A549 (cell line): Measurements from ENCODE around the gene NCAM2. TPM values are rescaled to one million over a fixed set of nuclear protein-coding genes. Genes with fewer than 3 reads are reported as not detected.

ENCODE experiments used
- ATAC-seq, 2 experiments: fragments of 200-7000 bp in 1 of 2; fragments of >200 bp in 1 of 2; cut with Nextera tagmentation in 1 of 2; cut with Tn5 transposase in 1 of 2; 3 replicates each; pipeline versions ENCODE4 v1.8.0 to v1.9.1; 2018 to 2020; ENCODE audit warnings: mild to moderate bottlenecking in 1 of 2, moderate library complexity in 1 of 2
- CTCF ChIA-PET: fragments of 300-600 bp; sonication (Branson Sonifier 250); formaldehyde crosslinking; extraction: SDS; loops from one replicate; lab custom pipeline; 2021; ENCODE audit warnings: antibody characterized with exemption, inconsistent platforms; lab: Yijun Ruan, JAX
- POLR2A ChIA-PET: fragments of 350-600 bp; formaldehyde crosslinking; extraction: SDS; loops from one replicate; lab custom pipeline; 2021; ENCODE audit warnings: antibody characterized with exemption, inconsistent platforms; lab: Yijun Ruan, JAX
- DNase-seq, 2 experiments: peaks; one replicate each; pipeline versions ENCODE4 v3.0.0 to v3.0.0-alpha.2; 2011 to 2016; ENCODE audit warnings: low read depth in 1 of 2, low spot score in 1 of 2
- FAIRE-seq: peaks from 2 replicates; lab custom pipeline; 2011; peaks lifted over from hg19 to GRCh38; lab: Jason Lieb, UNC
- H3K27ac ChIP-seq, 2 experiments: fragments of >200 bp; sonication (Bioruptor Twin); formaldehyde crosslinking; 3 replicates each; pipeline ENCODE4 v1.5.1; 2016 to 2017
- H3K4me1 ChIP-seq: fragments of >200 bp; sonication (Bioruptor Twin); formaldehyde crosslinking; 3 replicates; pipeline ENCODE4 v1.6.1; 2016
- H3K4me2 ChIP-seq: fragments of >200 bp; sonication (Bioruptor Twin); formaldehyde crosslinking; 3 replicates; pipeline ENCODE4 v1.6.1; 2016
- H3K4me3 ChIP-seq: fragments of >200 bp; sonication (Bioruptor Twin); formaldehyde crosslinking; 3 replicates; pipeline ENCODE4 v1.5.1; 2016
- H3K9me3 ChIP-seq: fragments of >200 bp; sonication (Bioruptor Twin); formaldehyde crosslinking; 3 replicates; pipeline ENCODE4 v1.6.1; 2016
- CHD2 ChIP-seq: fragments of 150-350 bp; IDR thresholded peaks from 2 replicates; pipeline ENCODE4 v1.6.1; 2014; ENCODE audit warnings: low read length; ENCODE audit not compliant: partially characterized antibody
- CHD4 ChIP-seq: fragments of 200-600 bp; sonication (generic); IDR thresholded peaks from 2 replicates; pipeline ENCODE4 v1.6.1; 2016; ENCODE audit warnings: antibody characterized with exemption, mild to moderate bottlenecking, borderline replicate concordance
- ELK1 ChIP-seq: fragments of 150-350 bp; IDR thresholded peaks from 2 replicates; pipeline ENCODE4 v1.6.1; 2014; ENCODE audit warnings: low read depth, mild to moderate bottlenecking, low read length
- EP300 ChIP-seq, 2 experiments: fragments of >200 bp; sonication (Bioruptor Twin); formaldehyde crosslinking; IDR thresholded peaks; 2 replicates in 1 of 2; 3 replicates in 1 of 2; pipeline ENCODE4 v1.6.1; 2016 to 2017
- ESRRA ChIP-seq: fragments of 150-350 bp; IDR thresholded peaks from 2 replicates; pipeline ENCODE4 v1.6.1; 2014; ENCODE audit warnings: mild to moderate bottlenecking, low read length, borderline replicate concordance
- FOSB ChIP-seq: fragments of 250-450 bp; sonication (Bioruptor Pico); IDR thresholded peaks from 2 replicates; pipeline ENCODE4 v1.5.0; 2020; ENCODE audit warnings: mild to moderate bottlenecking, moderate library complexity
- FOSL2 ChIP-seq, 2 experiments: fragments of 450-650 bp in 1 of 2; fragments of >200 bp in 1 of 2; sonication (Bioruptor Twin) in 1 of 2; formaldehyde crosslinking; IDR thresholded peaks; 2 replicates each; pipeline versions ENCODE4 v1.5.0 to v1.6.1; 2016 to 2020; ENCODE audit warnings: mild to moderate bottlenecking in 1 of 2, moderate library complexity in 1 of 2
- HES2 ChIP-seq: fragments of >200 bp; sonication (Bioruptor Twin); formaldehyde crosslinking; IDR thresholded peaks from 2 replicates; pipeline ENCODE4 v1.6.1; 2016
- HEYL ChIP-seq: fragments of 250-450 bp; sonication (Bioruptor Pico); IDR thresholded peaks from 2 replicates; pipeline ENCODE4 v1.8.0; 2021; ENCODE audit warnings: mild to moderate bottlenecking, moderate library complexity
- HOXA7 ChIP-seq: fragments of 250-450 bp; sonication (Bioruptor Pico); IDR thresholded peaks from 2 replicates; pipeline ENCODE4 v1.5.0; 2020; ENCODE audit warnings: mild to moderate bottlenecking, moderate library complexity
- JUN ChIP-seq, 2 experiments: fragments of >200 bp; sonication (Bioruptor Twin); formaldehyde crosslinking; IDR thresholded peaks; 2 replicates in 1 of 2; 3 replicates in 1 of 2; pipeline ENCODE4 v1.6.1; 2016 to 2017
- JUNB ChIP-seq: fragments of >200 bp; sonication (Bioruptor Twin); formaldehyde crosslinking; IDR thresholded peaks from 2 replicates; pipeline ENCODE4 v1.6.1; 2016
- KDM1A ChIP-seq: fragments of 200-600 bp; sonication (generic); IDR thresholded peaks from 2 replicates; pipeline ENCODE4 v1.6.1; 2016; ENCODE audit warnings: low read depth, mild to moderate bottlenecking
- NPAS2 ChIP-seq: fragments of 250-450 bp; sonication (Bioruptor Pico); IDR thresholded peaks from 2 replicates; pipeline ENCODE4 v1.8.0; 2022; ENCODE audit warnings: mild to moderate bottlenecking, moderate library complexity, borderline replicate concordance
- REST ChIP-seq: fragments of 200-600 bp; sonication (generic); IDR thresholded peaks from 2 replicates; pipeline ENCODE4 v1.6.1; 2016; ENCODE audit warnings: antibody characterized with exemption, mild to moderate bottlenecking, moderate library complexity
- RNF2 ChIP-seq: fragments of 200-600 bp; sonication (generic); IDR thresholded peaks from 2 replicates; pipeline ENCODE4 v1.6.1; 2016; ENCODE audit warnings: low read depth, mild to moderate bottlenecking, antibody characterized with exemption, moderate library complexity, borderline replicate concordance
- SMC3 ChIP-seq: fragments of >200 bp; sonication (Bioruptor Twin); formaldehyde crosslinking; IDR thresholded peaks from 3 replicates; pipeline ENCODE4 v1.6.1; 2018; ENCODE audit warnings: inconsistent platforms
- TFCP2L1 ChIP-seq: fragments of 250-450 bp; sonication (Bioruptor Pico); IDR thresholded peaks from 2 replicates; pipeline ENCODE4 v1.5.0; 2021; ENCODE audit warnings: mild to moderate bottlenecking
- TP53 ChIP-seq: fragments of 250-450 bp; sonication (Bioruptor Pico); IDR thresholded peaks from 2 replicates; pipeline ENCODE4 v1.5.0; 2021; ENCODE audit warnings: mild to moderate bottlenecking, moderate library complexity
- USF2 ChIP-seq: fragments of 450-650 bp; IDR thresholded peaks from 2 replicates; pipeline ENCODE4 v1.6.1; 2014; ENCODE audit warnings: antibody characterized with exemption
- WGBS: methylation state at CpG from one replicate; pipeline ENCODE4 v1.1.6; 2017; ENCODE audit errors: missing lambda C conversion rate; 5-methylcytosine and 5-hydroxymethylcytosine counted together
- polyA plus RNA-seq, 4 experiments: library from polyadenylated mRNA; depleted of rRNA in 3 of 4; stranded (reverse); fragments of >200 nt; fragmentation: RNase III in 1 of 4; extraction: RNeasy Plus Mini Kit Qiagen cat#74134 plus additional on column Dnase treatment in 1 of 4; gene quantifications; 2 replicates in 3 of 4; 3 replicates in 1 of 4; pipeline ENCODE4 v1.2.3, GENCODE V29; 2011 to 2017

Gene NCAM2
- polyA plus RNA-seq, 2 of the 4 experiments (the other 2 are of a cell fraction), result not detected

GRCh38 chr21:21464684-21465083 is 466.5 kb downstream of the NCAM2 start:
- no peak overlapping the region for H3K4me2 ChIP-seq
- ATAC-seq, result no peak
- no peaks in the 10 kb centered on the region for H3K4me1 ChIP-seq
- POLR2A ChIA-PET, result no interaction called here
- no peaks in the 10 kb centered on the region for H3K9me3 ChIP-seq
- H3K27ac ChIP-seq, result no peak overlapping the region
- FAIRE-seq, result no peak
- TF ChIP-seq RNF2, result no peak
- TF ChIP-seq NPAS2 (CRISPR knock-in tag), result no peak
- TF ChIP-seq CHD4, result no peak
- no peak for TF ChIP-seq HEYL (CRISPR knock-in tag)
- DNase-seq, result no peak
- 3% methylated on average over 1 of the region's 1 CpG for WGBS
- no peak overlapping the region for H3K4me3 ChIP-seq
- CTCF ChIA-PET, result no interaction called here

GRCh38 chr21:21466752-21467151 is 468.5 kb downstream of the NCAM2 start:
- H3K4me1 ChIP-seq, result no peaks in the 10 kb centered on the region
- no peak overlapping the region for H3K4me2 ChIP-seq
- no peak for DNase-seq
- ChIA-PET POLR2A (no interaction called here), CTCF (no interaction called here)
- WGBS, result 3% methylated on average over 1 of the region's 1 CpG
- no peak overlapping the region for H3K27ac ChIP-seq
- H3K9me3 ChIP-seq, result no peaks in the 10 kb centered on the region
- FAIRE-seq, result no peak
- no peak for ATAC-seq
- no peak overlapping the region for H3K4me3 ChIP-seq
- TF ChIP-seq HOXA7 (CRISPR knock-in tag) (no peak), FOSB (CRISPR knock-in tag) (no peak), REST (no peak), TP53 (CRISPR knock-in tag) (no peak), ESRRA (no peak), CHD2 (no peak), JUNB (no peak), FOSL2 (IDR thresholded peaks at IDR 0.05) (no peak), FOSL2 (CRISPR knock-in tag; IDR thresholded peaks at IDR 0.05) (no peak), HES2 (no peak), ELK1 (no peak), SMC3 (no peak), RNF2 (no peak), USF2 (no peak), EP300 (IDR thresholded peaks at IDR 0.05) (no peak), TFCP2L1 (no peak), KDM1A (no peak), NPAS2 (CRISPR knock-in tag) (no peak), JUN (IDR thresholded peaks at IDR 0.05) (no peak)
